GM19043 (cell line): Measurements from ENCODE around the gene BANK1.

ENCODE experiments used
- ATAC-seq: cut with Tn5 transposase; IDR thresholded peaks from one replicate; pipeline ENCODE4 v1.9.1; 2021; ENCODE audit warnings: low read depth; ENCODE audit not compliant: unreplicated experiment

BANK1 gene

GRCh38 chr4:101954351-101954750 lies 163.8 kb downstream of the BANK1 start:
- no peak for ATAC-seq

GRCh38 chr4:101954975-101955678 lies 164.6 kb downstream of the BANK1 start:
- ATAC-seq: no peak

DNA sequence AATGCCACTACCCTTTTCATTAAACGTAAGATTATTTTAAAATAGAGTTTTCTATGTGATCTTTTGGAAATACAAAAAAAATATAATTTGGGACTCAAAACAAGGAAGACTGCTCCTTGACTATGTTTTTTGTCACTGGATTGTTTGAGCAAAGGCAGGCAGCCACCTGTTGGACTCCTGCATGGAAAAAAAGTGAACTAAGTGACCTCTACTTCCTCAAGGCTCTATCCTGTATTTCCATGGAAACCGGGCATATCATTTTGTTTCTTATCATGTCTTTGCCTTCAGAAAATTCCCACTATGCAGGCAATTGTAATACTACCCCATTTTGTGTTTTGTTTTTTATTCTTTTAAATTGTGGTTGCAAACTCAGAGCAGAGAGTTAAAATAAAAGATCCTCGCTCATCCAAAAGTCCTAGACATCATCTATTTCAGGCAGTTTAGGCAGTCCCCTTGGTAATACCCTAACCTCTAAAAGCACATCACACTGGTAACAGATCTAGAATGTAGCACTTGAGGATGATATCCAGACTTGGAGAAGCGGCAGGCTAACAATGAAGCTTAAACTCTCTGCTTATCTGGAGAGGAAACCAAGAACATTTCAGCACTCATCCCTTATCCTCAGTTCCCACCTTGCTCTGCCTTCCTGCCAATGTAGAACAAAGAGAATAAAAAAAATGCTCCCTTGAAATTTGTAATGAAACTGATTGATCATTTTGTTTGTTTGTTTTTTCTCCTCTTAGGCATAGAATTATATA lies 165.7 kb downstream of the BANK1 start:
- ATAC-seq: no peak

DNA sequence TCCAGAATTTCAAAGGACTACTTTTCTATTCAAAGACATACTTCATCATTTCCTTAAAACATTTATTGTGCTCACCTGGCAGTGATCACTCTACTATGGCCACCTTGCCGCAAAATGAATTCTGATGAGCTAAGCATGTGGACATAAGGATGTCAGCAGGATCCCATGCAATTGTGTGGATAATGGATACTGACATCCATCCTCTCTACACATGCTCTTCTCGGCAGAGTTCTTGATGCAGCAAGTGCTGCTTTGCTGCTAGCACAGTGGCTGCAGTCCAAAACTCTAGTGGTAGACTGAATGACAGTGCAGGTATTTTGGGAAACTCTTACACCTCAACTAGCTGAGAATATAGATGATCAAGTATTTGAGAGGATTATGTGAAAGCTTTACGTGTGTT lies 168.0 kb downstream of the BANK1 start:
- no peak for ATAC-seq

- ATAC-seq: no peak
Measured at GRCh38 chr4:101960431-101960830, 169.9 kb downstream of the BANK1 start.

- no peak for ATAC-seq
Measured at GRCh38 chr4:101961144-101961543, 170.6 kb downstream of the BANK1 start.

GRCh38 chr4:101967697-101968346 lies 177.3 kb downstream of the BANK1 start:
- ATAC-seq: no peak

DNA sequence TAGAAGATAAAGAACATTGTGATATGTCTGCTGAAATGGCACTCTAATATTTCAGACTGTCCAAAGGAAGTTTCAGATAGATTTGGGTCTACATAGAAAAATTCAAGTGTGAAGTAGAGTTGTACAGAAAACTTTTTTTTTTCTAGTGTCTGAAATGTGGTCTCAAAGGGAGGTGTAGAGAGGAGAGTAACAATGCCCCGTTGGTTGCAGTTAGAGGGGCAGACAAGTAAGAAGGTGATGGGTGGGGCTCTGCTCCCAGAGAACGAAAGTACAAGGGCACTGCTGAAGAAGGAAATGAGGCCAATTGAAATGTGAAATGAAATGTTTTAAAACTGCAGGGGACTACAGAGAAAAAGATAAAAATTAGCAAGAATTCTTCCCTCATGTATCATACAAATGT lies 177.8 kb downstream of the BANK1 start:
- no peak for ATAC-seq

DNA sequence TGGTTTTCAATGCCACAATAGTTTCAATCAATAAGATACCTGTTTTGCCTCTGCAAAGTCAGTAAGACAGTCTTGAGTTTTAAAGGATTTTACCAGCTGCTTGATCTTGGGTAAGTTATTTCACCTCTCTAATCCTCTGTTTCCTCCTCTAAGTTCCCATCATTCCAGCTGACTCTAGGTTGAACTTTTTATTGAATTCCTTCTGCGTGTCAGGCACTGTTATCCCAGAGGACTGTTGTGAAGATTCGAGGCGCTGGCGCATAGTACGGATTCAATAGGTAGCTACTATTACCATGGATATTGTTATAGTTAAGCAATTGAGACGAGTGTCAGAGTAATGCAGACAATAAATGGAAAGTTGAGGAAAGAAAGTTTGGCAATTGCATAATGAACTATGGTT lies 179.4 kb downstream of the BANK1 start:
- no peak for ATAC-seq

GRCh38 chr4:101970547-101971155 lies 180.1 kb downstream of the BANK1 start:
- no peak for ATAC-seq

DNA sequence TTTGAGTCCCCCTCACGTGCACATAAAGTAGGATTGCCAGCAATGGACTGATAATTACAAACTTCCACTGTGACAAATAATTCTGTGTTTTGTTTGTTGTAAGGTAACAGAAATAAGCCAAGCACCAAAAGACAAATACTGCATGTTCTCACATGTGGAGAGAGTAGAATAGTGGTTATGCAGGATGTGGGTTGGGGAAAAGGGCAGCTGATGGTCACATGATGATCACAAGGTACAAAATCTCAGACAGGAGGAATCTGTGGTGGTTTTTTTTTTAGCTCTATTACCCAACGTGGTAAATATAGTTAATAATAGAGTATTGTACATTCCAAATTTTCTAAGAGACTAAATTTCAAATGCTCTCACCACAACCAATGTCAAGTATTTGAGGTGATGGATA lies 182.3 kb downstream of the BANK1 start:
- no peak for ATAC-seq

DNA sequence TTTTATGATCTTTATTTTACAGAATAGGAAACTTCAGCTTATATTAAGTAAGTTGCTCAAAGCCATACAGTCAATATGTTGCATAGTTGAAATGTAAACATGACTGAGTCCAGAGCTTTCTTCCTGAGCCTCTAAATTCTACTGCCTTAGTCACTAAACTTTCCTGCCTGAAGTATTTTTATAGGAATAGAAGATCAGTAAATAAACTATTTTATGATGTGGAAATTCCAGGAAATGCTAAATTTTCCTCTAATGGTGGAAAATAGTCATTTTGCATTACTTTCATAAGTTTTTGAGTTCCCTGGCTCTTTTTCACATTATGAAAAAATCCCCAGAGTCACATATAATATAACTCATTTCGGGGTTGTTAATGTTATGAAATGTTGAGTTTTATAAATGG lies 182.8 kb downstream of the BANK1 start:
- no peak for ATAC-seq

- ATAC-seq: no peak
Measured at GRCh38 chr4:101977076-101977475, 186.5 kb downstream of the BANK1 start.

DNA sequence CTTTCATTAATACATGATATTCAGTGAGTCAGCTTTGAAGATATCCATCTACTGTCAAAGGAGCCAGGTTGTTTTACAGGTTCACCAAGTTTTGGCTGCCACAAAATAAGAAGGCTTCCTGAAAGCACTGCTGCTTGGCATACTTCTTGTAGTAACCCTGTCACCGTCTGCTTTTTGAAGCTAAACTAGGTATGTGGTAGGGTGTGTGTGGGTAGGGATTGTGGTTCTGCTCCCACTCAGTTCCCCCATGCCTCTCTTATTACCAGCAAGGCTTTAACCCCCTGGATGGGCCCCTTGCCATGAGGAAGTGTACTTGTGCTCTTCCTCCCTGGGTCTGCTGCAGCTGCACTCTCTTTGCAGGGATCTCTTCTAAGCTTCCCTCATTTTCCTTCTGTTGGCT lies 191.2 kb downstream of the BANK1 start:
- ATAC-seq: no peak

GRCh38 chr4:101983835-101984234 lies 193.3 kb downstream of the BANK1 start:
- ATAC-seq: no peak

- peak; percentile 97 for ATAC-seq
Measured at GRCh38 chr4:101987623-101988243, 197.2 kb downstream of the BANK1 start.

DNA sequence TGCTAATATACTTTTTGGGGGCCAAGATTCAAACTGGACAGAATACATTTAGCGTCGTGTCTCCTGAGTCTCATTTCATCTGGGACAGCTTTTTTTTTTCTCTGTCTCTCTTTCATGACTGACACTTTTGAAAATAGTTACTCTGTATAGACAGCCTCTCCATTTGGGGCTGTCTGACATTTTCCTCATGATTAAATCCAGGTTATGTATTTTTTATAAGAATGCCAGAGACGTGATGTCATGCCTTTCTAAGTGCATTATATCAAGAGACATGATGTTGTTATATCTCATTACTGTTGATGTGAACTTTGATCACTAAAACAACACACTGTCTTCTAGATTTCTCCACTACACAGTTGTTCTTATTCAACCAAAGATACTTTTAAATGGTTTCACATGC lies 199.0 kb downstream of the BANK1 start:
- ATAC-seq: no peak

GRCh38 chr4:101992446-101992845 lies 201.9 kb downstream of the BANK1 start:
- ATAC-seq: no peak

DNA sequence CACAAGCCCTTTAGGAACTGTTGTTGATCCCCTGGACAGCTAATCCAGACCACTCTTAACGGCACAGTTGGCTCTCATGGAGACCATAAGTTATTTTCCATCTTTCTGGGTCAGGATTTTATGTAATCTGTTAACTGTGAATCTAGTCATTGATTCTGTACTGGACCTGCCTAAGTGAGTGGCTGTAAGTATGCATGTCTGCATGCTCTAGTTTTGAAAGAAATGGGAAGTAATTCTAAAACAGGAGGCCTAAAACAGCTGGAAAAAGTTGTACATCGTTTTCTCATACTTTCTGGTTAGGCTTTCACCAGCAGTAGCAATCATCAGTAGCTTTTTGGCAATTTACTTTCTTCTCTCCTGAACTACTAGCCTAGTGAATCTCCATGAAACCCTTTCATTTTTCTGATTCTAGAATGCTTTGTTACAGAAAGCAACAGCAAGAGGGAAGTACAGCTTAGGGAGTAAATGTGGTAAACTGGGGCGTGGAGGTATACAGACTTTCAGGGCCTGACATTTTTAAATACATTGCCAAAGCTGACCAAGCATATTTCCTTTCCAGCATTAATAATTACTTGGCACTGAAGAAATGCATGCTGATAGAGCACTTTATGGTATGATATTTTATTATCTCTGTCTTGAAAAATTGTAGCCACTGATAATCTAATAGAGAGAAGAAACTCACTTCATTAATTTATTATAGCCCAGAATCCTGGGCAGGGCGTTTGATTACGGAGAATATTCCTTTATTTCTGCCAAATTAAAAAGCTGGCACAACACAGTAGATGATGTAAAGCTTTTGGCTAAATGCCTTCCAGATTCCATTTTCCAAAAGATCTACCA lies 202.7 kb downstream of the BANK1 start:
- no peak for ATAC-seq
